Activated CD4-positive, alpha-beta T cell treated with anti-CD3 and anti-CD28 coated beads for 24 hours (primary cell): ENCODE data around the gene SH3RF3.

Source experiments
- DNase-seq, 2 donors: peaks; one replicate each; pipeline ENCODE4 v3.0.0-alpha.2; 2020; ENCODE audit warnings: low read depth in 2 of 2

Gene SH3RF3

GRCh38 chr2:109547280-109547679 lies 418.3 kb downstream of the SH3RF3 start:
- DNase-seq, result no peak

- no peak for DNase-seq
Measured at GRCh38 chr2:109549016-109549590, 420.1 kb downstream of the SH3RF3 start.
